Stimulated activated CD4-positive, alpha-beta T cell treated with anti-CD3 and anti-CD28 coated beads, TNF-alpha, amount 100 ng/mL, for 4 hours (primary cell): Measurements from ENCODE around the gene PRRX2.
"Not testable (repeated sequence)": the region's sequence is repeated elsewhere in the genome, so short reads cannot be mapped to it uniquely, and the experiment has no call there.

Experiments used
- DNase-seq, 3 experiments: peaks; one replicate each; pipeline ENCODE4 v3.0.0-alpha.2; 2020; ENCODE audit warnings: low read depth in 3 of 3

Gene PRRX2

GRCh38 chr9:129636343-129636742 is 29.1 kb upstream of the PRRX2 start:
- DNase-seq, result not testable (repeated sequence)

DNA sequence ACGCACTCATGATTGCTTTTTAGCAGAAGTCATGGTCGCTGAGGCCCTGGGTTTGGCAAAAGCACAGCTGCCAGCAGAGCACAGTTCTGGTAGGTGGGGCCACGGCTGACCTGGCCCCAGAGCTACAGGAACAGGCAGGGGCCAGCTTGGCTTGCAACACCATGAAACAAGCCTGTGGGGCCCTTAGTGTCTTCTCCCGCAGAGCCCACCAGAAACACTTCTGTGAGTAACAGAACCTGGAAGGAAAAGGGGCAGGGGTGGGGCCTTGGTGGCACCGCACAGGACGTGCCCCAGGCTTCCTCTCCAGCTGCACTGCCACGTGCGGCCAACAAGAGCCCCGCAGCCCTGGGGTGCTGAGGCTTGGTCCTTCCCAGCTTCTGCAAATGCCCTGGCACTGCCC is 28.3 kb upstream of the PRRX2 start:
- no peak for DNase-seq

GRCh38 chr9:129637673-129638439 is 27.6 kb upstream of the PRRX2 start:
- no peak for DNase-seq

- no peak for DNase-seq
These were observed 26.3 kb upstream of the PRRX2 start for GRCh38 chr9:129639034-129639630.

- no peak for DNase-seq
These were observed 25.7 kb upstream of the PRRX2 start for GRCh38 chr9:129639756-129640085.

DNA sequence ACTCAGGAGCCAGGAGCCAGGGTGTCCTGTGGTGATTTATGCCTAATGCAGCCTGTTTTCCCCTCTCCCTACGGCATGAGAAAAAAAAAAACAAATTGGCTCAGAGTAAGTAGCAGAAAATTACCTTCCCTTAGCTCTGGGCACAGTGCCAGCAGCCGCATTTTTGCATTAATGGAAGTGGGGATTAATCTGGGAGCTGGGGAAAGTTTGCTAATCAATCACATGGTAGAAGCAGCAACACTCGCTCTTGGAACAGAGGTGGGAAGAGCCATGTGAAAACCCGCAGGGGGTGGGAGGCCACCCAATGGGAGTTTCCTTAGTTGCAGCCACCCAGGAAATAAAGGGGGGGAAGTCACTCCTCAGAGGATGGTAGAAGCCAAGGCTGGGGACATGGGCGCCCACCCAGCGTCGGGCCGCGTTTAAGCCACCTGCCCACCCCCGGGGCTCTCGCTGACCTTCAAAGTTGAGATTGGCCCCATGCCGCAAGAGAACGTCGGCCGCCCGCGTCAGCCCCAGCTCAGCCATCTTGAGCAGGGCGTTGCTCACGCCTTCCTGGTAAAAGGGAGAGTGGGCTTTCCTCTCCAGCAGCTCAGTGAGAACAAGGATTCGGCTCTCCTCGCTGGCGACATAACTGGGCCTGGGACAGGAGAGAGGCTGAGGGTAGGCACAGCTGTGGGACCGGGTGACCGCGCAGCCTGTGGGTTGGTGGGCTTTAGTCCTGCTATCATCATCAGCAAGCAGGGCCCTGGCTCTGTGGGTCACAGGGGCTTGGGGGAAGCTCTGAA is 25.2 kb upstream of the PRRX2 start:
- DNase-seq, result no peak

GRCh38 chr9:129640871-129641749 is 24.3 kb upstream of the PRRX2 start:
- DNase-seq, result no peak

DNA sequence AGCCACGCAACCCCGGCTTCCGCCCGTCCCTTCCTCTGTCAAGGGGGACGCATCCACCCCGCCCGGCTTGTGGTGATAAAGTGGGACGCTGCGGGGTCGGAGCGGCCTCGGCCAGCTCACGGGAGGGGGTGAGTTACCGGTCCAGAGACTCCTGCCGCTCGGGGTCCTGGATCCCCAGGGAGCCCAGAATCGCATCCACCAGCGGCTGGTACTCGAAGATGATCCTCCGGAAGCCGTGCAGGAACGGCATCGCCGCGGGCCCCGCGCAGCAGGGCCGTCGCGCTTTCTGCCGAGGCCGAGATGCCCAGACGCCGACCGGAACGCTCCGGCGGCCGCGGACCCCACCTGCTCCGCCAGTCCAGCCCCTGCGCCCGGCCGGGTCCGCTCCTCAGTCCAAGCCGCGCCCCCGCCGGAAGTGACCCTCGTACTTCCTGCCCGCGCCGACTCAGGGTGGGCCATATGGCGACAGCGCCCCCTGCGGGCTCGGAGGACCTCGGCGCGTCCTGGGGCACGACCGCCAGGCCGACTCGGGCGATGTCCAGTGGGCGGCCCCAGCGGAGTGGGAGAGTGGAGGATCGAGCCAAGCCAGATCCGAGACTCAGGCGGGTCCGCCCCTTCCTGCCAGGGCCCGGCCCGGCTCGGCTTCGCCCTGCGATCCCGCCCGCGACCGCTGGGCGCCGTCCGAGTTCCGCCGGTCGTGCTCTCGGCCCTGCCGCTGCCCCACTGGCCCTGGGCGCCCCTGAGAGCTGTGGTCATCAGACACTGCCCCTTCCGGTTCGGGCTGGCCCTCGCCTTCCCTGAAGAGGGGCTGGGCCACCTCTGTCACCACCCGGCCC is 23.5 kb upstream of the PRRX2 start, which contains the start of gene ASB6:
Gene ASB6 (minus strand): TSS at position 402 of the 836 bp plus-strand sequence. CDS start 152 bp downstream, at position 250.
- peak; percentile 80 to 97 (median 86) for DNase-seq

GRCh38 chr9:129643706-129644105 is 21.7 kb upstream of the PRRX2 start:
- DNase-seq, result no peak

DNA sequence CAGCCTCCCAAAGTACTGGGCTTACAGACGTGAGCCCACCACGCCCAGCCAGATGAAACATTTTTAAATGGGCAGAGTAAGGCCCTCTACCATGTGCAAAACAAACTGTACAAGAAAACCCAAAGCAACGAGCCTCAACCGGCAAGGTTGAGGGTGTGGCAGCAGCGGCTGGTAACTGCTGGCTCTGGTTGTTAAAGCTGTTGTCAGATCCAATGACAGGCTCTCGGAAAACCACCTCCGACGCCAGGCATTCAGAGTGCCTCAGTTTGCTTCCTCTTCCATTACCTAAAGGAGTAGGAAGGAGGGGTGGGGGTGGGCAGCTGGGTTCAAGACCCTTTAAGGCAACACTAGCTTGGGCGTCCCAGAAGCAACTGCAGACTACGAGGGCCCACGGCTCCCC is 21.1 kb upstream of the PRRX2 start:
- DNase-seq, result no peak

DNA sequence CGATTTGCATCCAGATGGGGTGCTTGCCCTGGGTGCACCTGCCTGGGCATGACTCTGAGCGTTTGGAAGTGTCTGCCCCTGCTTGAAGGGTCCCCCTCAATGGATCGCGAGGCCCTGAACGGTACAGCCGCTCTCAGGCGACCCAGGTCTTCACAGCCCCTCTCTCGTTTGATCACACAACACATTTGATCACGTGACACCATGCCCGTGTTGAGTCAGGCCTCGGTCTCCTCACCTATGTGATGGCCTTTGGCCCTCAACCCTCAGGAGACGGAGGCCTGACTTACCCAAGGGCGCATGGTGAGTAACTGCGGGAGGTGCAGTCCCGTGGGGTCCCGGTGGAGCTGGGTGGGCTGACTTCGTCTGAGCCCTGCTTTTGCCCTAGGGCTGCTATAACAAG is 20.5 kb upstream of the PRRX2 start:
- no peak for DNase-seq

GRCh38 chr9:129646252-129646651 is 19.2 kb upstream of the PRRX2 start:
- no peak for DNase-seq

- DNase-seq, result no peak
These were observed 18.8 kb upstream of the PRRX2 start for GRCh38 chr9:129646654-129647053.

DNA sequence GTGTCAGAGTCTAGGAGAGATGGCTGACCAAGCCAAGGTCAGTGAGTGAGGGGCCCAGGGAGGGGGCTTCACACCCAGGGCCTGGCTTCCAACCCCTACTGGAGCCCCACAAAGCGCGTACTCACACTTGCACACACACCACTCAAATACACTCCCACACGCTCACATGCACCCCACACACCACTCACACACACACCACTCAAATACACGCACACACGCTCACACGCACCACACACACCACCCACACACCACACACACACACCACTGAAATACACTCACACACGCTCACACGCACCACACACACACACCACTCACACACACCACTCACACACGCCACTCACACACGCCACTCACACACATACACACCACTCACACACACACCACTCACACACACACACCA is 17.8 kb upstream of the PRRX2 start:
- no peak for DNase-seq

DNA sequence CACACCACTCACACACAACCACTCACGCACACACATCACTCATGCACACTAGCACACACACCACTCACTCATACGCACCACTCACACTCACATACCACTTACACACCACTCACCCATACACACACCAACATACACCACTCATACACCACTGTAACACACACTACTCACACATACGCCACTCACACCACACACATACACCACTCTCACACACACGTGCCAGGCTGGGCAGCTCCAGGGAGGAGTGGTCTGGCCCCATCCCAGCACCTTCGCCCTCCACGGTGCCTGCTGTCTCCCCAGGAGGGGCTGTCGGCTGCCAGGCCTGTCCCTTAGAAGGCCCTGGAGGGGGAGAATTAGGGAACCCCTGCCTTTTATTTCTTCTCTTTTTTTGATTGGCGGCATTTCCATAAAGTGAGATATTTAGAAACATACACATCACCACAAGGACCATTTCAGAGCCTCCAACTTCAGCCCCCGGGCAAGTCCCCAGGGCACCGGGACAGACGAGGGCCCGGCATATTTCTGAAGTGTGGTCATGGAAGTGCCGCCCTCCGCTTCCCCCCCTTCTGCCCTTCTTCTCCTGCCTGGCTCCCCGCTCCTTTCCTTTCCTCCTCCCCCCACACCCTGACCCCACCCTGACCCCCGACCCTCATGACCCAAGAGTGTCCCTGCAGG is 17.2 kb upstream of the PRRX2 start:
- DNase-seq, result no peak

DNA sequence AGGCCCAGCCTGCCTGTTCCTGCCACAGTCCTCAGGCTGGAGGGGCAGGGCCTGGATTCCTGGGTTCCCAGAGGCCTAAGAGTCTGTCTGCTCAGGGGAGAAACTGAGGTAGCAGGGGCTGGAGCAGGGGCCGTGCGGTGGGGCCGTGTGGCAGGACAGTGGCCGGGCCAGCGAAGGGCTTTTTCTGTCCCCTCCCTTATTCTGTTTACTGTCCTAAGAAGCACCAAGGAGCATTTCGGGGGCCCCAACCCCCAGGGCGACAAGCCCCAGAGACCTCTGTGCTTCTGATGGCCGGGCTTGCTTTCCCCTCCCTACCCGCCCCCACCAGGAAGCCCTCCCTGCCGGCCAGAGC is 16.7 kb upstream of the PRRX2 start:
- DNase-seq, result no peak

- no peak for DNase-seq
These were observed 15.4 kb upstream of the PRRX2 start for GRCh38 chr9:129649726-129650679.

DNA sequence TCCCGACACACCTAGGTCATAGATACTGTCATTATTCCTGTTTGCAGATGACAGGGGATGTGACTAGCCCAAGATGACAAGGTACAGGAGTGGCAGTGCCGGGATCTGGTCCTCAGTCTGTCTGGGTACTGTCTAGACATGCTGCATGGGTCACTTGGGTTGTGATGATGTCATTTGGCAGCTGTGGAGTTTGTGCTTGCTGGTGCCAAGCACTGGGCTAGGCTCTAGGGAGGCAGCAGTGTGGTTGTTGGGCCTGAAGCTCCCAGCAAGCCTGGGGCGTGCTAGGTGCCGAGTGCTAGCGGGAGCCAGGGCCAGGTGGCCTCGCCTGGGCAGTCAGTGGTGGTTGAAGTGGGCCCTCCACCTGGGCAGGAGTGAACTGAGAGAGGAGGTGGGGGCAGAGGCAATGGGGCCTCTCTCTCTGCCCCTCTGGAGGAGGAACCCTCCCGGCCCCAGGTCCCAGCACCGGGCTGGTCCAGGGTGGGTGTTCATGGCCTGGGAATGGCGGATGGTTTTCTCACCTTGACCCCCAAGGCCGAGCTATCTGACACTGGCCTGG is 14.7 kb upstream of the PRRX2 start:
- DNase-seq, result no peak
